ENCODE data around the gene NR6A1. TPM values are rescaled to one million over a fixed set of nuclear protein-coding genes. Genes with fewer than 3 reads are reported as not detected.

Gene NR6A1
- total RNA-seq, 1 donor from 2014 or later: 60.7 TPM

DNA sequence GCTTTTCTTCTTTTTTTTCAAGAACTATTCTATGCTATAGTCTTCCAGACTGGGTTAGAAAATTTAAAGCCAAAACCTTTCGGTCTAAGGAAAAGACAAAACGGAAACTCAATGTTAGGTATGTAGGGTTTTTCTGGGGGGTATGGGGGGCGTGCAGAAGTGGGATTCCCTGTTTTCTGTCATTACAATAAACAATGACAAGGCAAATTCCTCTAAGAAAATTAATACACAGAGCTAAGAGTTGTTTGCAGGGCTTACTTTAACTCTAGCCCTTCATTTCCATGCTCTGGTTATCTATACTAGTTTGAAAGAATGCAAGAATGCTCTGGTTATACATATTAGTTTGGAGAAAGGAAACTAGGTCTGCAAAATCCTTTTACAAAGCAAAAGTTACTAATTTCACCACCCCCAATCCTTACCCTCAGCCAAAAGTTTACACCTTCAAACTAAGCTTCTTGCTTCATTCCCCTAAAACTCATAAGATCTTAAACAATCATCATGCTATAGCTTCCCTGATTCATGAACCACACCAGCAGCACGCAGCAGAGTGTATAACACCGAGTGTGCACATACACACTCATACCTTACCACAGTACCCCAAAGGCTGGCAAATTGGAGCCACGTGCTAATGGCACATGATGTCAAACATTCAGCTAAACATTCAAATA, 174.8 kb downstream of the NR6A1 start:
- peaks cover 29% of the 10 kb centered on the region for H3K27me3 Mint-ChIP-seq (ENCODE audit: low read depth)
- H3K27ac Mint-ChIP-seq (ENCODE audit: unreplicated experiment): peak overlapping the region; percentile 76
- peaks cover 63% of the 10 kb centered on the region for H3K4me1 Mint-ChIP-seq
- TF ChIP-seq, protein P1, sequence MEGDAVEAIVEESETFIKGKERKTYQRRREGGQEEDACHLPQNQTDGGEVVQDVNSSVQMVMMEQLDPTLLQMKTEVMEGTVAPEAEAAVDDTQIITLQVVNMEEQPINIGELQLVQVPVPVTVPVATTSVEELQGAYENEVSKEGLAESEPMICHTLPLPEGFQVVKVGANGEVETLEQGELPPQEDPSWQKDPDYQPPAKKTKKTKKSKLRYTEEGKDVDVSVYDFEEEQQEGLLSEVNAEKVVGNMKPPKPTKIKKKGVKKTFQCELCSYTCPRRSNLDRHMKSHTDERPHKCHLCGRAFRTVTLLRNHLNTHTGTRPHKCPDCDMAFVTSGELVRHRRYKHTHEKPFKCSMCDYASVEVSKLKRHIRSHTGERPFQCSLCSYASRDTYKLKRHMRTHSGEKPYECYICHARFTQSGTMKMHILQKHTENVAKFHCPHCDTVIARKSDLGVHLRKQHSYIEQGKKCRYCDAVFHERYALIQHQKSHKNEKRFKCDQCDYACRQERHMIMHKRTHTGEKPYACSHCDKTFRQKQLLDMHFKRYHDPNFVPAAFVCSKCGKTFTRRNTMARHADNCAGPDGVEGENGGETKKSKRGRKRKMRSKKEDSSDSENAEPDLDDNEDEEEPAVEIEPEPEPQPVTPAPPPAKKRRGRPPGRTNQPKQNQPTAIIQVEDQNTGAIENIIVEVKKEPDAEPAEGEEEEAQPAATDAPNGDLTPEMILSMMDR (conservative IDR thresholded peaks at IDR 0.05): no peak
- peaks cover 3% of the 10 kb centered on the region for H3K9me3 Mint-ChIP-seq
- H3K36me3 Mint-ChIP-seq (ENCODE audit: low read depth): no peaks in the 10 kb centered on the region
- no peak for DNase-seq (ENCODE audit: low read depth, low spot score)
- peak overlapping the region; percentile 11 for H3K4me3 Mint-ChIP-seq

DNA sequence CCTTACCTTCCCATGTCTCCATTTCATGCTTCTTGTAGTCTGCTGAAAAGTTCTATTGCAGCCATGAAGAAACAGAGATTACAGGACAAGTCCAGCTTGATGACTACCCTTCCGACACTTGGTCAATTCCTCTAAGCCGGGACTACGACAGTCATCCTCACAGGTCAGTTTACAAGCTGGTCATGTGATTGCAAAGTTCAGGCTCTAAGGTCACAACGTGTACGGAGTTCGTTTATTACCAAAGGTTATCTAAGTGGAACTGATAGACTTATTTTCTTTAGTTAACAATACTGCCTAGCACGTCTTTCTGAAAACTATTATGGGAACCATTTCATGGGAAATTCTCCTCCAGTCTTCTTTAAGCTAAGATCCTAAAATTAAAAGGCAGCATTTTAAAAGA, 175.4 kb downstream of the NR6A1 start:
- Mint-ChIP-seq H3K4me3 (peak overlapping the region; percentile 86), H3K9me3 (peaks cover 3% of the 10 kb centered on the region), H3K27me3 (ENCODE audit: low read depth) (peaks cover 29% of the 10 kb centered on the region), H3K4me1 (peaks cover 68% of the 10 kb centered on the region), H3K27ac (ENCODE audit: unreplicated experiment) (peak overlapping the region; percentile 86), H3K36me3 (ENCODE audit: low read depth) (no peaks in the 10 kb centered on the region)
- DNase-seq (ENCODE audit: low read depth, low spot score): no peak
- TF ChIP-seq, protein P1 (conservative IDR thresholded peaks at IDR 0.05): no peak

DNA sequence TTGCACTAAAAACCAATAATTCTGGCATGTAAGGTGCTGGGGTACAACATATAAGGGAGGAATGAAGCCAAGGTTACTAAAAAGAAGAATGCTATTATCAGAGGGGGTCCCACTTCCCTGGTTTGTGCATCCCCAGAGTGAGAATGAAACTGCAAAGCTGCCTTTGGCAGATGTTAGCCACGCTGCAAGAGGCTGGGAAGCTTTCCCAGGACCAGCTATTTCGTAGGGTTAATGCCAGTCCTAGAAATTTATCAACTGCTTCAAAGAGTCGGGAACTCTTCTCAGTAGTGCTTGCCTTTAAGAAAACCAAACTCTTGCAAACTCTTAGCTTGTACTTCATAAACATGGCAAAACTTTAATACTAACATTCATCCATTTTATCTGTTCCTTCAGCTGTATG, 176.4 kb downstream of the NR6A1 start:
- peak overlapping the region; percentile 93 for H3K27ac Mint-ChIP-seq (ENCODE audit: unreplicated experiment)
- H3K9me3 Mint-ChIP-seq: no peaks in the 10 kb centered on the region
- peak overlapping the region; percentile 88 for H3K4me3 Mint-ChIP-seq
- peaks cover 76% of the 10 kb centered on the region for H3K4me1 Mint-ChIP-seq
- TF ChIP-seq, protein P1 (conservative IDR thresholded peaks at IDR 0.05): no peak
- peaks cover 24% of the 10 kb centered on the region for H3K27me3 Mint-ChIP-seq (ENCODE audit: low read depth)
- H3K36me3 Mint-ChIP-seq (ENCODE audit: low read depth): peaks cover 2% of the 10 kb centered on the region
- no peak for DNase-seq (ENCODE audit: low read depth, low spot score)

DNA sequence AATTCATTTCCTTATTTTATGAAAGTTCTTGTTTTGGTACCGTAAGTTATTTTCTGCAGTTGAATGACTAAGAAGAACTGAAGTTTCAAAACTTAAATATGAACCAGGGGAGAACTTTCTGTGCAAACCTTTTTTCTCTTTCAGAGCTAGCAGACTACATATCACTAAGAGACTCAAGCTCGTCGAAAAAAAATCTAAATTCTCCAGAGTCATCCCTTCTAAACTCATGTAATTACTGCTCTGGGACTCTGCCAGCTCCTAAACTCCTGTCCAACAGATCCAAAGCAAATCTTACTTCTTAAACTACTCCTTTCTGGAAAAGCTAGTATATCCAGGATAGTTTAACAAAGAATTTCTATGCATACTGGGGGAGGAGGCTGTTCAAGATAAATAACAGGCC, 176.9 kb downstream of the NR6A1 start:
- no peak for DNase-seq (ENCODE audit: low read depth, low spot score)
- Mint-ChIP-seq H3K9me3 (no peaks in the 10 kb centered on the region), H3K36me3 (ENCODE audit: low read depth) (peaks cover 2% of the 10 kb centered on the region), H3K4me3 (peak overlapping the region; percentile 88), H3K4me1 (peaks cover 76% of the 10 kb centered on the region), H3K27ac (ENCODE audit: unreplicated experiment) (peak overlapping the region; percentile 93), H3K27me3 (ENCODE audit: low read depth) (peaks cover 24% of the 10 kb centered on the region)
- TF ChIP-seq, protein P1 (conservative IDR thresholded peaks at IDR 0.05): no peak

DNA sequence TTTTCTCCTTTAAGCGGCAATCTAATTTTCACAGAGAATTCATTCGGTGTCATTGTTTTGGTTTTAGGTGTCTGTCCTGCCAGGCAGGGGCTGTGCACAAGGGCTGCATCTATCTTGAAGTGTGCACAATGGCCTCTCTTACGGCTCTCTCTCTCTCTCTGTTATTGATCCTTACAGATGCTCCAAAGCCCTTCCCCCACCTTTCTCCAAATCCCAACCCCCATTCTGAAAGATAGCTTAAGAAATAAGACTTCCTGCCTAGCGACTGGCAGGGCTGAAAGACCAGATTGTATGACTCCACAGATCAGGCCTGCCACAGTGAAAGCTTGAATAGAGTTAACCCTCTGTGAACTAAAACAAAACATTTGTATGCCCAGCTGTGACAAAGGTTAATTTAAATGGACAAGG, 177.5 kb downstream of the NR6A1 start:
- H3K9me3 Mint-ChIP-seq: no peaks in the 10 kb centered on the region

More for the DNA sequence above, 177.5 kb downstream of the NR6A1 start:
- Mint-ChIP-seq H3K27ac (ENCODE audit: unreplicated experiment) (peak overlapping the region; percentile 82), H3K36me3 (ENCODE audit: low read depth) (peaks cover 2% of the 10 kb centered on the region), H3K4me3 (peak overlapping the region; percentile 88), H3K4me1 (peaks cover 76% of the 10 kb centered on the region), H3K27me3 (ENCODE audit: low read depth) (peaks cover 22% of the 10 kb centered on the region)
- TF ChIP-seq, protein P1 (conservative IDR thresholded peaks at IDR 0.05): no peak
- peak; percentile 52 for DNase-seq (ENCODE audit: low read depth, low spot score)
